Cardiac fibroblast (primary cell): ENCODE results near the gene PGM5.

Experiments used
- DNase-seq, 2 donors: peaks; one replicate each; pipeline versions ENCODE4 v3.0.0 to v3.0.0-alpha.2; 2010; ENCODE audit warnings: low read depth in 2 of 2
- H3K4me3 ChIP-seq, 2 donors: replicated peaks in 1 of 2; 1 replicate in 1 of 2; 2 replicates in 1 of 2; pipeline ENCODE4 v1.5.1; 2011; ENCODE audit warnings: low read depth in 2 of 2, low read length in 2 of 2, mild to moderate bottlenecking in 2 of 2, moderate library complexity in 1 of 2
- TF ChIP-seq, protein P1 (sequence below): IDR thresholded peaks from one replicate; pipeline ENCODE4 v1.5.1; 2011; ENCODE audit warnings: low read depth, mild to moderate bottlenecking, low read length, inconsistent platforms

PGM5 gene

DNA sequence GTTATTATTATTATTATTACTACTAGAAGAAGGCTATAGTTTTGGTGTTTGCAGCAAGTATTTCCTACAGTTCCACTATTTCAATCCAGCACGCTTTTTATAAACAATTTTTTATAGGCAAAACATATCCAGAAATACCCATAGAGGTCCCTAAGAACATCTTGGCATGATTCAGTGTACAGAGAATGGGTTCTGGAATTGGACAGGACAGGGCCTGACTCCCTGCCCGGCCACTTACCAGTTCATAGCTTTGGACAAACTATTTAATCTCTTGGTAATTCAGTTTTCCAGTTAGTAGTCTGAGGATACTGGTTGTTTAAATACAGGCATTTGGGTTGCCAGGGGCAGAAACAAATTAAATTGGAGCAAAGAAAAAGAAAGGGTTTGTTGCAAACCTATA lies 91.2 kb downstream of the PGM5 start:
- TF ChIP-seq, protein P1, sequence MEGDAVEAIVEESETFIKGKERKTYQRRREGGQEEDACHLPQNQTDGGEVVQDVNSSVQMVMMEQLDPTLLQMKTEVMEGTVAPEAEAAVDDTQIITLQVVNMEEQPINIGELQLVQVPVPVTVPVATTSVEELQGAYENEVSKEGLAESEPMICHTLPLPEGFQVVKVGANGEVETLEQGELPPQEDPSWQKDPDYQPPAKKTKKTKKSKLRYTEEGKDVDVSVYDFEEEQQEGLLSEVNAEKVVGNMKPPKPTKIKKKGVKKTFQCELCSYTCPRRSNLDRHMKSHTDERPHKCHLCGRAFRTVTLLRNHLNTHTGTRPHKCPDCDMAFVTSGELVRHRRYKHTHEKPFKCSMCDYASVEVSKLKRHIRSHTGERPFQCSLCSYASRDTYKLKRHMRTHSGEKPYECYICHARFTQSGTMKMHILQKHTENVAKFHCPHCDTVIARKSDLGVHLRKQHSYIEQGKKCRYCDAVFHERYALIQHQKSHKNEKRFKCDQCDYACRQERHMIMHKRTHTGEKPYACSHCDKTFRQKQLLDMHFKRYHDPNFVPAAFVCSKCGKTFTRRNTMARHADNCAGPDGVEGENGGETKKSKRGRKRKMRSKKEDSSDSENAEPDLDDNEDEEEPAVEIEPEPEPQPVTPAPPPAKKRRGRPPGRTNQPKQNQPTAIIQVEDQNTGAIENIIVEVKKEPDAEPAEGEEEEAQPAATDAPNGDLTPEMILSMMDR = no peak
- no peak overlapping the region for H3K4me3 ChIP-seq
- no peak for DNase-seq

DNA sequence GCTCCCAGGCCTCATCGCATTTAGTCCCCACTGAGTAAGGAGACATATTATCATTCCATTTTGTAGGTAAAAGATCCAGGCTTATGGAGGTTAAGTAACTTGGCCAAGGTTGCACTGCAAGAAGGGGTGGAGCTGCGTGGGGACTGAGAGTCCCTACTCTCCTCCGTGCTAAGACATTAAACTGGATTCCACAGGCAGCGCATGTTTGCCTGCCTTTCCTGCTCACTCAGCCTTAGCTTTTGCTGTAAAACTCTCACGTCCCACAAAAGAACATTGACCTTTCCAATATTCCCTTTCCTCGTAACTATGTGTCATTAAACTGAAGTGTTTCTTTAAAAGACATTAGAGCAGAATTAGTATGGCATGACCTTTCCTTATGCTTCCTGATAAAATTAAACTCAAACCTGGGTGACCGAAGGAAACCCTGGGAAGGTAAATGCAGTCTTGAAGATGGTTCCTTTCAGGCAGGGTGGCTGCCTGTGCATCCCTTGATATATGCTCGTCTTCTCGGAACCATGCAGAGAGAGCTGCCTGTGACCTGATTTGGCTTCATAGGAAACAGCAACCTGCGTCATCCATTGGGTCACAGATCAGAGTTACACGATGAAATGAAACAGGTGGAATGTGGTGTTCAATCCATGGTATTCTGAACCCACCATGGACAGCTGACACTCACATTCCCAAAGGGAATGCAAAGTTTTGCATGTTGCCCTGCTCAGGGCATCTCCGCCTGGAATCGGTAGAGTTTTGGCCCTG lies 98.3 kb downstream of the PGM5 start:
- TF ChIP-seq, protein P1 = no peak
- DNase-seq = no peak
- H3K4me3 ChIP-seq = no peak overlapping the region

DNA sequence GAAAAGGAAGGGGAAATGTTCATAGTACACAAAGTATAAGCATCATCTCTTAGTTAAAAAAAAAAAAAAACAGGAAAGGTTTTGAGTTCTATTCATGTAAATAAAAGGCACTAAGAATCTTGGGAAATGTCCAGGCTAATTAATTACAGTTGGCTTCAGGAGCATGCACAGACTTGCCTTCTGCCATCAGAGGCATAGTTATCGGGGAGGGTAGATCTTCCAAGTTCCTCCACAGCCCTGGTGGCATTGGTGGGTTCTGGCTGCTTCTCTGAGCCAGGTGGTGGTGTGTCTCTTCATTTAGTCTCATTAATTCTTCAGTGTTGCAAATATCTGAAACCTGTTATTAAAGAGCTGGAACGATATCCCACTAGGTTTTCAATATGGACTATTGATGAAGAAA lies 99.0 kb downstream of the PGM5 start:
- DNase-seq = no peak
- no peak overlapping the region for H3K4me3 ChIP-seq
- TF ChIP-seq, protein P1 = no peak

DNA sequence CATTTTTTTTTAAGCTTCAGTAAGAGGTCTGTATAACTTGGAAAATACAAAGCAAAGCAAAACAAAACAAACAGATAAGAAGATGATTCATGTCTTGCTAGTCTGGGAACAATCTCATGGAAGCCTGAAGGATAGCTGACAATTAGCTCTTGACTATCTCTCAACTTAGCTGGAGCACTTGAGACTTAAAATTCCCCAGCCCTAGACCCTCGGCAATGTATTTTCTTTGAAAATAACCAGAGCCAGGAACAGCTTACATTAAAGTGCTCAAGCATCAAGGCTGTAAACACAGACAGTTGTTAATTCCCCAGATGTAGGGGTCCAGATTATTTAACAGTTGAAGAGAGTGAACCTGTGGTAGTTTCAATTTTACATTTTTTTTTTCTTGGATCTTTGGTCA lies 101.4 kb downstream of the PGM5 start:
- no peak overlapping the region for H3K4me3 ChIP-seq
- DNase-seq = no peak
- TF ChIP-seq, protein P1 = no peak

DNA sequence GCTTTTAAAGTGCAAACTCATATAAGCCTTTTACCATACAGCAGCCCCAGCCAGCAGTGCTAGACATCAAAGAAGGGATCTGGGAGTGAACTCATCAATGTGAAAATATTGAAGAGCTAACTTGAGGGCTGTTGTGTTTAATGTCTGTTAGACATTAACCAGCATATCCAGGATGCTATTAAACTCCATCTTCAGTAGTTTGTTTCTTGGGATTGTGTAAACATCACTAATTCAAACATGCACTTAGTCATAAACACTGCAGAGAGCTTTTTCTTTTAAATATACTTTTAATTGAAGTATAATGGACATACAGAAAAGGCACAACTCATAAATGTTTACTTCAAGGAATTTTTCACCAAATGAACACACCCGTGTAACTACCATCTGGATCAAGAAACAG lies 102.5 kb downstream of the PGM5 start:
- TF ChIP-seq, protein P1 = no peak
- H3K4me3 ChIP-seq = no peak overlapping the region
- DNase-seq = no peak

DNA sequence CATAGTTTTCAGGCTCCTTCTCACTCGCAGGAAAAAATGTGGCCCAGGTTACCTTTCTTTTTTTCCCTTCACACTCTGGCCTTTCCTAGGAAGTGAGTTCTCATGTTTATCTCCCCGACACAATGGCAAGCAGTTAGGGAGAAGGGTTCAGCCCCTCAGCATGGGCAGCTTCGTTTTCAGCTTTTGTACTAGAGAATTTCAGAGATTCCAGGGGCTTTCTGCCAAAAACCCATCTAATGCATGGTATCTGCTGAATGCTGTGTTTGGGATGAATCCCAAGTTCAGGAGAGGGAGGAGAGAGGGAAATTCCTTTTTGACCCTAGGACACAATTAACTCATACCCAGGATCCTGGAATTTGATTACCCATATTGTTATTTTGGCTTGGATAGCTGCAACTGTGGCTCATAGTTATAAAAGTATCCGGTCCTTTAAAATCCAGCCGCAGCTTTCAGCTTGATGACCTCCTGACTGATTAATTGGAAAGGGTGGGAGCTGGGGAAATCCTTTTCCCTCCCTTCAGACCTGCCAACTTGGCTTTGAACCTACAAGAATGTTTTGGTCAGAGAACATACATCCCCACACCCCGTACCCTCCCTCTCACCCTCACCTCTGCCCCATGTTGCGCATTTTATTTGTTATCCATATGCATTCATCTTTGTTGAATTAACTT lies 105.8 kb downstream of the PGM5 start:
- peak in 1 of 2 donors; percentile 25 for DNase-seq
- TF ChIP-seq, protein P1 = no peak
- H3K4me3 ChIP-seq = no peak overlapping the region
